PC-3 (cell line): ENCODE measurements around the gene CFAP221.

ENCODE experiments used
- EZH2 ChIP-seq: fragments of 300-600 bp; sonication (generic); IDR thresholded peaks from one replicate; pipeline ENCODE4 v1.6.1; 2017; ENCODE audit warnings: antibody characterized with exemption, mild to moderate bottlenecking, low read length; ENCODE audit not compliant: unreplicated experiment
- TF ChIP-seq, protein P1 (sequence below): fragments of 300-600 bp; sonication (generic); conservative IDR thresholded peaks from 2 replicates; pipeline ENCODE4 v1.5.1; 2017; ENCODE audit warnings: antibody characterized with exemption, low read depth, mild to moderate bottlenecking, low read length

DNA sequence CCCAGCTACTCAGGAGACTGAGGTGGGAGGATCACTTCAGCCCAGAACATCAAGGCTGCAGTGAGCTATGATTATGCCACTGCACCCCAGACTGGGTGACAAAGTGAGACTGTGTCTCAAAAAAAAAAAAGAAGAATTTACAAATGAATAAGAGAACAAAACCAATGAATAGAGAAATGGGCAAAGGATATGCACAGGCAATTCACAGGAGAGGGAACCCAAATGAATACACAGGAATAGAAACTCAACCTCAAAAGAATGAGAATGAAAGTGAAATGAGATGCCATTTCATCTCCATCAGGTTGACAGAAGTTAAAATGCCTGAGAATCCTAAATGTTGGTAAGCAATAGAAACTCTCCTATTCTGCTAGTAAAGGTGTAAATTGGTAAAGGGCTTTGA is 40.2 kb downstream of the CFAP221 start:
- no peak for TF ChIP-seq EZH2
- TF ChIP-seq, protein P1, sequence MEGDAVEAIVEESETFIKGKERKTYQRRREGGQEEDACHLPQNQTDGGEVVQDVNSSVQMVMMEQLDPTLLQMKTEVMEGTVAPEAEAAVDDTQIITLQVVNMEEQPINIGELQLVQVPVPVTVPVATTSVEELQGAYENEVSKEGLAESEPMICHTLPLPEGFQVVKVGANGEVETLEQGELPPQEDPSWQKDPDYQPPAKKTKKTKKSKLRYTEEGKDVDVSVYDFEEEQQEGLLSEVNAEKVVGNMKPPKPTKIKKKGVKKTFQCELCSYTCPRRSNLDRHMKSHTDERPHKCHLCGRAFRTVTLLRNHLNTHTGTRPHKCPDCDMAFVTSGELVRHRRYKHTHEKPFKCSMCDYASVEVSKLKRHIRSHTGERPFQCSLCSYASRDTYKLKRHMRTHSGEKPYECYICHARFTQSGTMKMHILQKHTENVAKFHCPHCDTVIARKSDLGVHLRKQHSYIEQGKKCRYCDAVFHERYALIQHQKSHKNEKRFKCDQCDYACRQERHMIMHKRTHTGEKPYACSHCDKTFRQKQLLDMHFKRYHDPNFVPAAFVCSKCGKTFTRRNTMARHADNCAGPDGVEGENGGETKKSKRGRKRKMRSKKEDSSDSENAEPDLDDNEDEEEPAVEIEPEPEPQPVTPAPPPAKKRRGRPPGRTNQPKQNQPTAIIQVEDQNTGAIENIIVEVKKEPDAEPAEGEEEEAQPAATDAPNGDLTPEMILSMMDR: no peak
